Islet precursor cell (in vitro differentiated cells): ENCODE data around the gene LAMB1.

ENCODE experiments used
- DNase-seq: peaks from one replicate; pipeline ENCODE4 v3.0.0-alpha.2; 2018

The LAMB1 gene

DNA sequence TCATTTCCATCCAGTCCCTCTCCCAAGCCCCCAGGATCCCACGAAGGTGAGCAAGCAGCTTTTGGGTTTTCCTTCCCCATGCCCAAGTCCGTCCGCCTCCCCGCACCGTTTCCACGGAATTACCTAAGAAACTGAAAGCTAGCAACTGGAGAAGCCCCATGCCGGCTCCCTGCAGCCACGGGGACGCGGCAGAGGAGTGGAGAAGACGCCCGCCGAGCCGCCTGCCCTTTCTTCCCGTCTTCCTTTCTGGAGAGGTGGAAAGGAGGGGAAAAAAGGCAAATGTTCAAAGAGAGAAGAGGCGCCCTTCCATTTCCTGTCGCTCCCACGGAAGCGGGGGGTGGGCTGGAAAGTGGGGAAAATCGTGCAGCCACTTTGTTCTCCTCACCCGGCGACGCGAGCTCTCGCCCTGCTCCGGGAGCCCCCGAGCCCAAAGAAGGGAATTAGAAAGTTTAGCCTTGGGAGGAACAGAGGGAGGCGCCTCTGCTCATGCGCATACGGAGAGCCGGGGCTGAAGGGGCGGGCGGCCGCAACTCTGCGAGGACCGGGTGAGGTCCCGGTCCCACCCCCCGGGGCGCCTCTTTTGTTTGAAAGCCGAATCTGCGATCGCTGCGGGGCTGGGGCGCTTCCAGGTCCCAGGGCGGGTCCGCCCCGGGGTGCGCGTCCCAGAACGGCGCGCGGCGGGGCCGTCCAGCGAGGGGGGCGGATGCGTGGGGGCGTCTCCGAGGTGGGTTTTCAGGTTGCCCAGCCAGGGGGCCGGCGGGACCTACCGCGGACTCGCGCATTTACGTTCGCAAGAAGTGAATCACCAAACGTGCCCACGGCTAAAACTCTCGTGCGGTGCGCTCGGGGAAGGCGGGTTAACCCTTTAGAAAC lies at the start of gene LAMB1:
Gene LAMB1, minus strand, starts transcription at position 436 of the 873 bp plus-strand sequence. Its CDS starts 276 bp downstream, at position 160.
- peak; percentile 96 for DNase-seq

DNA sequence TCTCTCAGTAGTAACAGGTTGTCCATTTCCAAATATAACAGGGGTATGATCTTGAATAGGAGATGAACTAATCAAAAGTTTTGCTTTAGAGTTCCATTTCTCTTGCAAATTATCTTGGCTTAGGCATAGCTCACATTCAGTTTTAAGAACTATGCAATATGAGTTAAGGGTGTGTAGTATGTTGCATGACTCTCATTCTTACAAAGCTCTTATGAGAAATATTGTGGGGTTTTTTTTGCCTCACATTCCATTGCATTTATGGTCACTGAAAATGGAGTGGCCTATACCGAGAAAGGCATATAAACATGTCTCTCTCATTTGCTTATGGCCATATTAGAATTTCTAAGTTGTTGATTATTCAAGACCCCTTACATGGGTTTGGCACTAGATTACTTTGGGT lies 48.5 kb upstream of the LAMB1 start:
- DNase-seq: no peak

DNA sequence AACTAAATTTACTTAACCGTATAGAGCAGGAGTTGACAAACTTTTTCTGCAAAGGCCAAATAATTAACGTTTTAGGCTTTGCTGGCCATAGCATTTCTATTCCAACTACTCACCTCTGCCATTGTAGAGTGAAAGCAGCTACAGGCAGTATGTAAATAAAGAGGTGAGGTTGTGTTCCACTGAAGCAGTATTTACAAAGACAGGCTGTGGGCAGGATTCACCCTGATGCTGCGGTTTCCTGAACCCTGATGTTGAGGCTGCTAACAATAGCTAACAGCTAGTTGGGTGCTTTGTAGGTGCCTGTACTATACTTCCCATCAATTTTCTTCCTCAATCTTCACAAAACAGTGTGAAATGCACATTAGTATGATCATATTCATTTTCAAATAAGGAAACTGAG lies 47.0 kb upstream of the LAMB1 start:
- no peak for DNase-seq

- no peak for DNase-seq
Observed at GRCh38 chr7:108048422-108048821, 45.5 kb upstream of the LAMB1 start.

- no peak for DNase-seq
Observed at GRCh38 chr7:108046952-108047506, 44.1 kb upstream of the LAMB1 start.

GRCh38 chr7:108045669-108046068 lies 42.7 kb upstream of the LAMB1 start:
- DNase-seq: no peak

GRCh38 chr7:108045154-108045553 lies 42.2 kb upstream of the LAMB1 start:
- DNase-seq: no peak

DNA sequence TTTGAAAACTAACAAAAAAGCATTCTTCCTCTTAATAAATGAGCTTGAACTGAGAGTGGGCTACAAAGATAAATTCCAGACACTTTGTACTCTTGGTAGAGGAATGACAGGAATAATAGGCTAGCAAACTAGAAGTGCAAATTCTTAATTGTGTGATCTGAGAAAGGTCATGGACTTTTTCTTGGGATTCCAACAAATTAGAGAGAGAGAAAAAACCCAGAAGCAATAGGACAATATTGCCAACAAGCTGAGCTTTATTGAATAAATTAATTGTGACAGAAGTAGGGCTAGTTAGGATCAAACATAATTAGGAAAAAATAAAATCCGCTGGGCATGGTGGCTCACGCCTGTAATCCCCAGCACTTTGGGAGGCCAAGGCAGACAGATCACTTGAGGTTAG lies 41.4 kb upstream of the LAMB1 start:
- no peak for DNase-seq

- DNase-seq: no peak
Observed at GRCh38 chr7:108038986-108039385, 36.0 kb upstream of the LAMB1 start.

DNA sequence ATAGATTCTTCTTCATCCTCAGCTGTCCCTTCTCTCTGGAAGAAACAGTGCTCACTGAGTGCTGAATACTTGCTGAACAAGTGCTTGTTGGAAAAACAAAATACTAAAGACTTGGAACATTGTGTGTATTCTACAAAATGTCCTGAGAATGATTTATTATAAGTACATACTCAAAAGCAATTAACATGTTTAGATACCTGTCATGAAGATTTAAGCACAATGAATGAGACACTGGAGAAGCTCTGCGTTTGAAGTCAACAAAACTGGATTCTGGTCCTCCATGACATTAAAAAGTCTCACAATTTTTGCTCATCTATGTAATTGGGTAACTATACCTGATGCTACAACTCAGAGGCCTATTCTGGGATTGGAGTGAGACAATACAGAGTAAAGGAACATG lies 34.8 kb upstream of the LAMB1 start:
- no peak for DNase-seq

GRCh38 chr7:108037140-108037539 lies 34.2 kb upstream of the LAMB1 start:
- DNase-seq: no peak

DNA sequence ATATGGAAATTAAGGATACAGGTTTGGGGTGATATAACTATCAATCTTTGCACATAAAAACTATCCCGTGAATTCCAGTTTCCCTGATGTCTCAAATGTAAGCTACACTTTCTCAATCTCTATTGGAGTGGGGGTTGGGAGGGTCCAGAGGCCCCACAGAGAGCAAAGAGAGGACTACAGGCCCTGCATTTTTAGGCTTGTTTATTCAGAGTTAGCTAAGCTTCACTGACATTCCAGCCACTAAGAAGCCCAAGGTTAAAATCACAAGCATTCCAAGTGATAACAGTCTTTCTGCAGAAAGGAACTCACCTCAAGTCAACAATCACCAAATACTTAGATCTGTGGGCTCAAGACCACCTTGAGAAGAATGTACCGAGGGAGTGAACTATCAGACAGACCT lies 31.6 kb upstream of the LAMB1 start:
- DNase-seq: no peak

GRCh38 chr7:108033776-108034497 lies 31.0 kb upstream of the LAMB1 start:
- DNase-seq: no peak

GRCh38 chr7:108033309-108033708 lies 30.3 kb upstream of the LAMB1 start:
- DNase-seq: peak; percentile 55

DNA sequence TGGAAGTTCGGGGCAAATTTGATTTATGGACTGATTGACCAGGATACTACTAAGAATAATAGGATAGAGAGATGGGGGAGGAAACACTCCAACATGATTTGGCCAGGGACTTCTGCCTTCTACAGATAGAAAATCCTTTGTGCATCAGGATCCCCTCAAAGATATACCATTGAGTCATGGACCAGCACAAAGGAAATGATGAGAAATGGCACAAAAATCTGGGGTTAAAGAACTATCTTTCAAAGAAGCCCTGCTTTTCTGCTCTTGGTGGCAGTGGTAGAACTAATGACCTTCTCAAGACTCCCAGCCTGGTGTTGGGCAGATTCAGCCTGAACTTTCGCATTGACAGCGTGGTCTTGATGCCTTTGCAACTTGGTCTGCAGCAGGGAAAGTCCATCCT lies 27.6 kb upstream of the LAMB1 start:
- DNase-seq: no peak

DNA sequence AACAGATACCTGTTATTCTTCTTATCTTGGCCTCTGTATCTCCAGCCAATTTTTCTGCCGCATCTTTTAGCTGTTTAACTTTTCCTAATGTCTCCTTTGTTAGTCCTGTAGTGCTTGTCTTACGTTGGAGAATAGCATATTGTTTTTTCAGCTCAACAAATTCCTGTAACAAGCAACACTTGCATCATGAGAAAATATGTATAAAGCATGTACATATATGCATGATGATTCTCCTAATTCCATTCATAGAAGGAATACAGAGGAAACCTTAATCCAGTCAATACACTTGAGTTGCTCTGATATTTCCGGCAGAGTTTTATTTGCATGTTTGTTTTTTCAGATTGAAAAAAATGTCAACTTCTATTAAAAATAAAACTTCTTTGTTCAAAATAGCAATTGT lies 26.1 kb upstream of the LAMB1 start:
- DNase-seq: no peak

GRCh38 chr7:108028111-108028510 lies 25.1 kb upstream of the LAMB1 start:
- no peak for DNase-seq

DNA sequence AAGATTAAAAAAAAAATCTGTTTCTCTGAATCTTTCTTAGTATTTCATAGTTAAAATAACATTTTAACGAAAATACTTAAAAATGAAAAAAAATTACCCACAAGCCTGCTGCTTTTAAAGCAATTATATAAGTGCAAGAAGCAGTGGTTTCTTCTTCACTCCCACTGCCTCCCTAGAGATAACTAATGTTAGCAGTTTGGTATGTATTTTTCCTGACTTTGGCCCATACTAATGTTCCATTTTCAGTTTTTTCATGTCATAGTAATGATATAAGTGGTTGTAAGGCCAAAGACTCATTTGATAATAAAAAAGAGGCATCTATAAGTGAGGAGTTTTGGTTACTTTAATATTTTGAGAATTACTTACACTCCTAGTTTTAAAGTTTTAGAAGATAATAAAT lies 24.3 kb upstream of the LAMB1 start:
- DNase-seq: no peak

GRCh38 chr7:108026647-108027046 lies 23.7 kb upstream of the LAMB1 start:
- no peak for DNase-seq

- no peak for DNase-seq
Observed at GRCh38 chr7:108026116-108026515, 23.2 kb upstream of the LAMB1 start.

- no peak for DNase-seq
Observed at GRCh38 chr7:108024538-108024937, 21.6 kb upstream of the LAMB1 start.

GRCh38 chr7:108020585-108020984 lies 17.6 kb upstream of the LAMB1 start:
- no peak for DNase-seq

- DNase-seq: no peak
Observed at GRCh38 chr7:108018668-108019067, 15.7 kb upstream of the LAMB1 start.

- DNase-seq: no peak
Observed at GRCh38 chr7:108017776-108018151, 14.8 kb upstream of the LAMB1 start.
